ENCODE measurements around the gene HMCN2.

DNA sequence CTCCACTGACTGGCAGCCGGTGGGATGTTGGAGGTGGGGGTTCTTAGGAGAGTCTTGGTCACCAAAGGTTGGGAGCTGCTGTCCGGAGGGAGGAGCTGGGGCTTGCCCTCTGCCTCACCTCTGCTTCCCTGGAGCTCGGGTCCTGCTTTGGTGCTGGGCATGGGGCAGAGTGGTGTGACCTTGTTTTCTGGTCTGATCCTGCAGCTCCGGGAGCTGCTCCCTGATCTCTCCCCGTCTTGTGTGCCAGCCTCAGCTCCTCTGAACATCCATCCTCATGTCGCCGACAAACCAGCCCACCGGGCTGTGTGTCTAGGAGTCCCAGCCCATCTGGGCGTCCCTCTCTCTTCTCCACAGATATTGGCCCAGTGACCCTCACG lies 18.7 kb downstream of the HMCN2 start:
- TF ChIP-seq EP300 (IDR thresholded peaks at IDR 0.05; ENCODE audit: borderline replicate concordance in 1 of 2, low read depth in 1 of 2, low read length in 1 of 2) (no peak), POLR2AphosphoS5 (IDR thresholded peaks at IDR 0.05; ENCODE audit: low read depth, low read length) (no peak), RFX5 (IDR thresholded peaks at IDR 0.05; ENCODE audit: low read length) (no peak), TAF1 (IDR thresholded peaks at IDR 0.05; ENCODE audit: borderline replicate concordance, low read depth, low read length) (no peak), FOXM1 (IDR thresholded peaks at IDR 0.05; ENCODE audit: low read depth) (no peak), GABPA (IDR thresholded peaks at IDR 0.05; ENCODE audit: low read depth) (no peak), SMC3 (IDR thresholded peaks at IDR 0.05; ENCODE audit: low read depth, low read length) (no peak), TCF12 (IDR thresholded peaks at IDR 0.05) (no peak)
- TF ChIP-seq, protein P1, sequence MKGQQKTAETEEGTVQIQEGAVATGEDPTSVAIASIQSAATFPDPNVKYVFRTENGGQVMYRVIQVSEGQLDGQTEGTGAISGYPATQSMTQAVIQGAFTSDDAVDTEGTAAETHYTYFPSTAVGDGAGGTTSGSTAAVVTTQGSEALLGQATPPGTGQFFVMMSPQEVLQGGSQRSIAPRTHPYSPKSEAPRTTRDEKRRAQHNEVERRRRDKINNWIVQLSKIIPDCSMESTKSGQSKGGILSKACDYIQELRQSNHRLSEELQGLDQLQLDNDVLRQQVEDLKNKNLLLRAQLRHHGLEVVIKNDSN (IDR thresholded peaks at IDR 0.05; ENCODE audit: borderline replicate concordance, low read depth): no peak
- TF ChIP-seq, protein P2, sequence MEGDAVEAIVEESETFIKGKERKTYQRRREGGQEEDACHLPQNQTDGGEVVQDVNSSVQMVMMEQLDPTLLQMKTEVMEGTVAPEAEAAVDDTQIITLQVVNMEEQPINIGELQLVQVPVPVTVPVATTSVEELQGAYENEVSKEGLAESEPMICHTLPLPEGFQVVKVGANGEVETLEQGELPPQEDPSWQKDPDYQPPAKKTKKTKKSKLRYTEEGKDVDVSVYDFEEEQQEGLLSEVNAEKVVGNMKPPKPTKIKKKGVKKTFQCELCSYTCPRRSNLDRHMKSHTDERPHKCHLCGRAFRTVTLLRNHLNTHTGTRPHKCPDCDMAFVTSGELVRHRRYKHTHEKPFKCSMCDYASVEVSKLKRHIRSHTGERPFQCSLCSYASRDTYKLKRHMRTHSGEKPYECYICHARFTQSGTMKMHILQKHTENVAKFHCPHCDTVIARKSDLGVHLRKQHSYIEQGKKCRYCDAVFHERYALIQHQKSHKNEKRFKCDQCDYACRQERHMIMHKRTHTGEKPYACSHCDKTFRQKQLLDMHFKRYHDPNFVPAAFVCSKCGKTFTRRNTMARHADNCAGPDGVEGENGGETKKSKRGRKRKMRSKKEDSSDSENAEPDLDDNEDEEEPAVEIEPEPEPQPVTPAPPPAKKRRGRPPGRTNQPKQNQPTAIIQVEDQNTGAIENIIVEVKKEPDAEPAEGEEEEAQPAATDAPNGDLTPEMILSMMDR (IDR thresholded peaks at IDR 0.05): no peak
- TF ChIP-seq, protein P3, sequence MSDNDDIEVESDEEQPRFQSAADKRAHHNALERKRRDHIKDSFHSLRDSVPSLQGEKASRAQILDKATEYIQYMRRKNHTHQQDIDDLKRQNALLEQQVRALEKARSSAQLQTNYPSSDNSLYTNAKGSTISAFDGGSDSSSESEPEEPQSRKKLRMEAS (IDR thresholded peaks at IDR 0.05; ENCODE audit: low read depth): no peak
